NB4 (cell line): ENCODE data around the gene PDE4D.

Source experiments
- MYC ChIP-seq: IDR thresholded peaks from 2 replicates; pipeline ENCODE4 v1.6.1; 2011; ENCODE audit warnings: low read depth, low read length
- POLR2A ChIP-seq: IDR thresholded peaks from 2 replicates; pipeline ENCODE4 v1.6.1; 2011; ENCODE audit warnings: mild to moderate bottlenecking; ENCODE audit not compliant: insufficient read length; ENCODE audit errors: extremely low read depth
- TF ChIP-seq, protein P1 (sequence below): IDR thresholded peaks from one replicate; pipeline ENCODE4 v1.5.1; 2012; ENCODE audit warnings: low read depth, low read length
- TF ChIP-seq, protein P2 (sequence below): IDR thresholded peaks from 2 replicates; pipeline ENCODE4 v1.6.1; 2011; ENCODE audit warnings: low read depth, low read length

DNA sequence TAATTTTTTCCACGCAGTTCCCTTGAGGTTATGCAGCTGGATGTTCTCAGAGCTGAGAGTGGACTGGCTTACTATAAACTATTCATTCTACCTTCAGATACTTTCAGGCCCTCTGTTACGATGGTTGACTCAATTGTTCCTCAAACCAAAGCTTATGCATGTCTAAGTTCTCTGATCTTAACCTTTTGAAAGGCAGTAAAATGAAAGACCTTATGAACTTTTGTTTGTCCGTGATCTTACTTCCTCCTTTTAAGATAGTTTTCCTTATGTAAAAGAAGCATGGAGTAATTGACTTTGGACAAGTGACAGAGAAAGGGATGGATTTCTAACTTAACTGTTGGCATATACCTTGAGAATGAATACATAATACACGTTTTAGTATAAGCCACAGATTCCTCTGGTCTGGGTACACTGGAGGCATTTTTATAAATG, 575.7 kb downstream of the PDE4D start:
- TF ChIP-seq, protein P1, sequence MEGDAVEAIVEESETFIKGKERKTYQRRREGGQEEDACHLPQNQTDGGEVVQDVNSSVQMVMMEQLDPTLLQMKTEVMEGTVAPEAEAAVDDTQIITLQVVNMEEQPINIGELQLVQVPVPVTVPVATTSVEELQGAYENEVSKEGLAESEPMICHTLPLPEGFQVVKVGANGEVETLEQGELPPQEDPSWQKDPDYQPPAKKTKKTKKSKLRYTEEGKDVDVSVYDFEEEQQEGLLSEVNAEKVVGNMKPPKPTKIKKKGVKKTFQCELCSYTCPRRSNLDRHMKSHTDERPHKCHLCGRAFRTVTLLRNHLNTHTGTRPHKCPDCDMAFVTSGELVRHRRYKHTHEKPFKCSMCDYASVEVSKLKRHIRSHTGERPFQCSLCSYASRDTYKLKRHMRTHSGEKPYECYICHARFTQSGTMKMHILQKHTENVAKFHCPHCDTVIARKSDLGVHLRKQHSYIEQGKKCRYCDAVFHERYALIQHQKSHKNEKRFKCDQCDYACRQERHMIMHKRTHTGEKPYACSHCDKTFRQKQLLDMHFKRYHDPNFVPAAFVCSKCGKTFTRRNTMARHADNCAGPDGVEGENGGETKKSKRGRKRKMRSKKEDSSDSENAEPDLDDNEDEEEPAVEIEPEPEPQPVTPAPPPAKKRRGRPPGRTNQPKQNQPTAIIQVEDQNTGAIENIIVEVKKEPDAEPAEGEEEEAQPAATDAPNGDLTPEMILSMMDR = no peak
- TF ChIP-seq, protein P2, sequence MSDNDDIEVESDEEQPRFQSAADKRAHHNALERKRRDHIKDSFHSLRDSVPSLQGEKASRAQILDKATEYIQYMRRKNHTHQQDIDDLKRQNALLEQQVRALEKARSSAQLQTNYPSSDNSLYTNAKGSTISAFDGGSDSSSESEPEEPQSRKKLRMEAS = no peak
- TF ChIP-seq POLR2A = no peak
- TF ChIP-seq MYC = no peak
